Measurements from ENCODE around the gene FOXO1.

The FOXO1 gene

DNA sequence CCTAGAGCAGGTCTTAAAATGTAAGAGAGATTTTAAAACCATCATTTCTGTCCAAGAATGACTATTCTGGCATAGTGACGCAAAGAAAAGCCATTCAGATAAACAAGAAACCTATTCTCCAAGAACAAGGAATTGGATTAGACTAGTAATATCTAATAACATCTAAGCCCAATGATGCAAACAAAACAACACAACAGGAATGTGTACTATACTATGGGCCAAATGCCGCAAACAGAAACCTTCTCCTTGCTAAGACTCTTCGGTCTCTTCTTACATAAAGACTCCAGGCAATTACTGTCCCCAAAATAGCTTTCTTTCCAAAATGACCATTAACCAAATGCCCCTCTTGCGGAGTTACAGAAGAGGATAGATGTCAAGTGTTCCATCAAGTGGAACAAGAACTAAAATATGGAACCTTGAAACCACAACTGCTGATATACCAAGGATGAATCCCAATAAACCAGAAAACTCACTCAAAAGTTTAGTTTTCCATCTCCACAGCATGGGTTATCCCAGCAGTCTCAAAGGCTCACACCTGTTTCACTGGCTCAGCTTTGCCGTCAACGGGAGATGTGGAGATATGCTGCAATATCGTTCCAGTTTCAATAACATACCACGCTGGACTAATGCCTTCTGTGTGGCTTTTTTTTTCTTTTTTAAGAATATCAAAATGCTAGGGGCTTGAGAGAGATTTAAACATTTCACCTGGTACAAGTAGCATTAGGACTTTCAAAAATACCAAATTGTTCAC lies 76.2 kb downstream of the FOXO1 start:
- Histone ChIP-seq H3K9me3 (ENCODE audit: insufficient read depth, low read depth, low read length) (no peaks in the 10 kb centered on the region), H4K8ac (ENCODE audit: low read depth, low read length) (no peak overlapping the region), H4K91ac (ENCODE audit: low read depth, low read length) (no peak overlapping the region), H2AFZ (ENCODE audit: insufficient read depth, low read length, poor library complexity) (no peak overlapping the region), H3K4me3 (ENCODE audit: low read depth, low read length) (no peak overlapping the region), H2BK12ac (ENCODE audit: low read length) (no peak overlapping the region), H2BK120ac (ENCODE audit: insufficient read depth, low read length, poor library complexity) (no peak overlapping the region), H3K27ac (ENCODE audit: low read depth, low read length) (peak overlapping the region; percentile 83), H3K23ac (ENCODE audit: low read length) (no peak overlapping the region), H3K18ac (ENCODE audit: low read length) (no peak overlapping the region), H3K36me3 (ENCODE audit: control insufficient read depth in 1 of 2, insufficient read depth in 2 of 2, low read length in 2 of 2) (no peaks in the 10 kb centered on the region), H2BK5ac (ENCODE audit: low read depth, low read length, poor library complexity) (no peak overlapping the region), H4K12ac (ENCODE audit: low read depth, low read length) (no peak overlapping the region), H3K4me2 (ENCODE audit: low read length) (no peak overlapping the region), H3K14ac (ENCODE audit: low read length) (no peak overlapping the region), H3K9ac (ENCODE audit: low read length) (no peak overlapping the region), H3K79me1 (ENCODE audit: low read length) (peaks cover 10% of the 10 kb centered on the region), H3K4me1 (ENCODE audit: control insufficient read depth in 1 of 2, insufficient read depth in 2 of 2, low read length in 2 of 2) (peaks cover 19 to 36% of the 10 kb centered on the region in 2 experiments), H3K27me3 (ENCODE audit: insufficient read depth, low read length) (no peaks in the 10 kb centered on the region), H3K79me2 (ENCODE audit: control insufficient read depth, insufficient read depth, low read length, poor library complexity) (peaks cover 7% of the 10 kb centered on the region), H2AK5ac (ENCODE audit: low read length) (no peak overlapping the region), H3K4ac (ENCODE audit: low read depth, low read length) (no peak overlapping the region)
- no CpG with 5 or more reads among the region's 8 CpGs for WGBS (ENCODE audit: extremely low coverage, insufficient coverage, insufficient read length)
- no peak for DNase-seq

GRCh38 chr13:40589285-40590109 lies 76.9 kb downstream of the FOXO1 start:
- Histone ChIP-seq H3K9ac (ENCODE audit: low read length) (no peak overlapping the region), H3K36me3 (ENCODE audit: control insufficient read depth in 1 of 2, insufficient read depth in 2 of 2, low read length in 2 of 2) (no peaks in the 10 kb centered on the region)

DNA sequence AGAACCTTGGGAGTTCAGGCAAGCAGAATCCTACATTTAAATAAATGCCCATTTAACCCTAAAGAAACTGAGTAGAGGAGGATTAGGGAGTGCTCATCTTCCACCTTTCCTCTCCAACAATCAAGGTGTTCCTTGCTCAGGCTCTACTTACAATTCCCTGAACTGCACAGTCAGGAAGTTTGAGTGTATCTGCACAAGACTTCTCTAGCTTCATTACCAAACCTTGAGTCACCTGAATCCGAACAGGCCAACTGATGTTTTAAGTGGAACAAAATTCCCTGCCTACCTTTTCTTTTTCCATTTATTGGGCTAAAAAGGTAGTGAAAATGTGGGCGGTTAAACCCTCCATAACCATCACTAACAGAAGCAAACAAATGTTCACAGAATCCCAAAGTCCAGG lies 78.3 kb downstream of the FOXO1 start:
- no CpG with 5 or more reads among the region's 2 CpGs for WGBS (ENCODE audit: extremely low coverage, insufficient coverage, insufficient read length)
- H3K9ac ChIP-seq (ENCODE audit: low read length): no peak overlapping the region
- H2BK5ac ChIP-seq (ENCODE audit: low read depth, low read length, poor library complexity): no peak overlapping the region
- H3K18ac ChIP-seq (ENCODE audit: low read length): no peak overlapping the region
- H3K36me3 ChIP-seq (ENCODE audit: control insufficient read depth in 1 of 2, insufficient read depth in 2 of 2, low read length in 2 of 2): no peaks in the 10 kb centered on the region
- H4K91ac ChIP-seq (ENCODE audit: low read depth, low read length): no peak overlapping the region
- H2BK120ac ChIP-seq (ENCODE audit: insufficient read depth, low read length, poor library complexity): no peak overlapping the region
- H3K14ac ChIP-seq (ENCODE audit: low read length): no peak overlapping the region
- H3K4me3 ChIP-seq (ENCODE audit: low read depth, low read length): no peak overlapping the region
- no peak overlapping the region for H2BK12ac ChIP-seq (ENCODE audit: low read length)
- H4K8ac ChIP-seq (ENCODE audit: low read depth, low read length): no peak overlapping the region
- H4K12ac ChIP-seq (ENCODE audit: low read depth, low read length): no peak overlapping the region
- no peak overlapping the region for H2AK5ac ChIP-seq (ENCODE audit: low read length)
- peaks cover 21 to 38% of the 10 kb centered on the region in 2 experiments for H3K4me1 ChIP-seq (ENCODE audit: control insufficient read depth in 1 of 2, insufficient read depth in 2 of 2, low read length in 2 of 2)
- H3K79me1 ChIP-seq (ENCODE audit: low read length): peaks cover 11% of the 10 kb centered on the region
- H3K79me2 ChIP-seq (ENCODE audit: control insufficient read depth, insufficient read depth, low read length, poor library complexity): peaks cover 9% of the 10 kb centered on the region
- no peak overlapping the region for H3K4ac ChIP-seq (ENCODE audit: low read depth, low read length)
- H3K9me3 ChIP-seq (ENCODE audit: insufficient read depth, low read depth, low read length): no peaks in the 10 kb centered on the region
- H3K27me3 ChIP-seq (ENCODE audit: insufficient read depth, low read length): no peaks in the 10 kb centered on the region
- DNase-seq: peak in 1 of 2 donors; percentile 24
- H3K27ac ChIP-seq (ENCODE audit: low read depth, low read length): no peak overlapping the region
- no peak overlapping the region for H2AFZ ChIP-seq (ENCODE audit: insufficient read depth, low read length, poor library complexity)
- H3K23ac ChIP-seq (ENCODE audit: low read length): no peak overlapping the region
- no peak overlapping the region for H3K4me2 ChIP-seq (ENCODE audit: low read length)

More at GRCh38 chr13:40589285-40590109, 76.9 kb downstream of the FOXO1 start:
- H3K79me1 ChIP-seq (ENCODE audit: low read length): peaks cover 11% of the 10 kb centered on the region
- no peak overlapping the region for H3K4ac ChIP-seq (ENCODE audit: low read depth, low read length)
- H3K4me1 ChIP-seq (ENCODE audit: control insufficient read depth in 1 of 2, insufficient read depth in 2 of 2, low read length in 2 of 2): peaks cover 21 to 38% of the 10 kb centered on the region in 2 experiments
- DNase-seq: peak in 1 of 2 donors; percentile 38
- no peak overlapping the region for H3K18ac ChIP-seq (ENCODE audit: low read length)
- no peak overlapping the region for H4K91ac ChIP-seq (ENCODE audit: low read depth, low read length)
- H3K23ac ChIP-seq (ENCODE audit: low read length): no peak overlapping the region
- no peak overlapping the region for H2BK12ac ChIP-seq (ENCODE audit: low read length)
- H2BK120ac ChIP-seq (ENCODE audit: insufficient read depth, low read length, poor library complexity): no peak overlapping the region
- WGBS (ENCODE audit: extremely low coverage, insufficient coverage, insufficient read length): no CpG with 5 or more reads among the region's 4 CpGs
- H4K12ac ChIP-seq (ENCODE audit: low read depth, low read length): no peak overlapping the region
- no peak overlapping the region for H2AK5ac ChIP-seq (ENCODE audit: low read length)
- no peak overlapping the region for H3K14ac ChIP-seq (ENCODE audit: low read length)
- no peaks in the 10 kb centered on the region for H3K9me3 ChIP-seq (ENCODE audit: insufficient read depth, low read depth, low read length)
- H2AFZ ChIP-seq (ENCODE audit: insufficient read depth, low read length, poor library complexity): no peak overlapping the region
- no peak overlapping the region for H3K4me3 ChIP-seq (ENCODE audit: low read depth, low read length)
- no peak overlapping the region for H3K4me2 ChIP-seq (ENCODE audit: low read length)
- no peak overlapping the region for H4K8ac ChIP-seq (ENCODE audit: low read depth, low read length)
- no peak overlapping the region for H2BK5ac ChIP-seq (ENCODE audit: low read depth, low read length, poor library complexity)
- no peaks in the 10 kb centered on the region for H3K27me3 ChIP-seq (ENCODE audit: insufficient read depth, low read length)
- H3K79me2 ChIP-seq (ENCODE audit: control insufficient read depth, insufficient read depth, low read length, poor library complexity): peaks cover 9% of the 10 kb centered on the region
- H3K27ac ChIP-seq (ENCODE audit: low read depth, low read length): peak overlapping the region; percentile 83

DNA sequence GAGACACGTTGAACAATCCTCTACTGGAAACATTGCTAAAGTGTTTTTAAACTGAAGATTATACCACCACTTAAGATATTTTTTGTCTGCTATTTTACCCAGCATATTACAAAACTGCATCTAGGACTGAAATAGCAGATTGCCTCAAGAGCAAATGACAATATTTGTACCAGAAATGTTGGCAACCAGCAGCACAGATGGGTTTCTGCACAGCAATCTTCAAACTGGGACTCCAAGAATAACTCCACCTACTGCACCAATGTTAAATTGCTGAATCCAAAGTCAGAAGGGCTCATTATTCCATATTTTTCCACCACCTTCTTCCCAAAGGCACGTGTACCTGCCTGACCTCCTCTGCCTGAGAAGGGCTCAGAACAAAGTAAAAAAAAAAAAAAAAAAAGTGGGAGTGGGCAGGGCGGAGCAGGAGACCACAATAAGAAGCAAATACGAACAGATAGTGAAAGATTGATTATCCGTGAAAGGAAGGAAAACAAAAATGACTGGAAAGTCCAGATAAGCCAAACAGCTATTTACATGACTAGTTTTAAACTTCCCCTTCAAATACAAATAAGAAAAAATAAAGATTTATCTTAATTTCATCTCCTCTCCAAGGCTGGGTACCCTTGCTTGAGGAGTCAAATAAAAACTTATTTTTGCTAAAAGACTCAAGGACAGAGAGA lies 79.4 kb downstream of the FOXO1 start:
- peaks cover 11% of the 10 kb centered on the region for H3K79me1 ChIP-seq (ENCODE audit: low read length)
- no peak overlapping the region for H2AFZ ChIP-seq (ENCODE audit: insufficient read depth, low read length, poor library complexity)
- no peak overlapping the region for H4K8ac ChIP-seq (ENCODE audit: low read depth, low read length)

More for the DNA sequence above, 79.4 kb downstream of the FOXO1 start:
- H3K4me3 ChIP-seq (ENCODE audit: low read depth, low read length): no peak overlapping the region
- H3K27ac ChIP-seq (ENCODE audit: low read depth, low read length): peak overlapping the region; percentile 86
- H4K12ac ChIP-seq (ENCODE audit: low read depth, low read length): no peak overlapping the region
- H2BK120ac ChIP-seq (ENCODE audit: insufficient read depth, low read length, poor library complexity): peak overlapping the region; percentile 46
- H3K4me2 ChIP-seq (ENCODE audit: low read length): no peak overlapping the region
- no peak overlapping the region for H2AK5ac ChIP-seq (ENCODE audit: low read length)
- no peak overlapping the region for H4K91ac ChIP-seq (ENCODE audit: low read depth, low read length)
- H3K9me3 ChIP-seq (ENCODE audit: insufficient read depth, low read depth, low read length): no peaks in the 10 kb centered on the region
- H3K79me2 ChIP-seq (ENCODE audit: control insufficient read depth, insufficient read depth, low read length, poor library complexity): peaks cover 9% of the 10 kb centered on the region
- H2BK5ac ChIP-seq (ENCODE audit: low read depth, low read length, poor library complexity): no peak overlapping the region
- no peaks in the 10 kb centered on the region for H3K27me3 ChIP-seq (ENCODE audit: insufficient read depth, low read length)
- no peak overlapping the region for H3K9ac ChIP-seq (ENCODE audit: low read length)
- peak in 1 of 2 donors; percentile 36 for DNase-seq
- no peak overlapping the region for H3K23ac ChIP-seq (ENCODE audit: low read length)
- H3K36me3 ChIP-seq (ENCODE audit: control insufficient read depth in 1 of 2, insufficient read depth in 2 of 2, low read length in 2 of 2): no peaks in the 10 kb centered on the region
- WGBS (ENCODE audit: extremely low coverage, insufficient coverage, insufficient read length): no CpG with 5 or more reads among the region's 5 CpGs
- H3K18ac ChIP-seq (ENCODE audit: low read length): peak overlapping the region; percentile 11
- no peak overlapping the region for H2BK12ac ChIP-seq (ENCODE audit: low read length)
- no peak overlapping the region for H3K14ac ChIP-seq (ENCODE audit: low read length)
- H3K4me1 ChIP-seq (ENCODE audit: control insufficient read depth in 1 of 2, insufficient read depth in 2 of 2, low read length in 2 of 2): peaks cover 21 to 38% of the 10 kb centered on the region in 2 experiments
- no peak overlapping the region for H3K4ac ChIP-seq (ENCODE audit: low read depth, low read length)
